ENCODE data around the gene CYP46A1. TPM values are rescaled to one million over a fixed set of nuclear protein-coding genes. Genes with fewer than 3 reads are reported as not detected.

The CYP46A1 gene
- total RNA-seq, 1 donor from 2014 or later, result 1.9 TPM

DNA sequence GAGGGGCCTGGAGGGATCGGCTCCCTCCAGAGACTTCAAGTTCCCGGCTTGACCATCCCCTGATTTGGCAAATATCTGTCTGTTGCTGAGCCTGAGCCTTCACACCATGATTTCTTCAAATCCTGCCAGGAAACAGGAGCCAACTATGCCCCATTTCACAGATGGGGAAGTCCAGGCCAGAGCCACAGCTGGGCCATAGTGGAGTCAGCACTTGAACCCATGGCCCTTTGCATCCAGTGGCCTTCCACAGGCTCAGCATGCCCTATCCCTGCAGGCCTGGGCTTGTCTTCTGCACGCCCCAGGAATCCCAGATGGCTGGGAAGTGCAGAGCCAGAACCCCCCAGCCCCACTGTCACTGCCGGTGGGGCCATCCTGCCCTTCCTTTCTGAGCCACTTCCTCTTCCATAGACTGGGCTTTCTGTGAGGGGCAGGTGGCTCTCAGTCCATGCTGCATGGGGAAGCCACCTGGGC is 44.9 kb downstream of the CYP46A1 start:
- Mint-ChIP-seq H3K4me1 (peaks cover 6% of the 10 kb centered on the region), H3K36me3 (no peaks in the 10 kb centered on the region), H3K27ac (no peak overlapping the region), H3K27me3 (ENCODE audit: low read depth) (peaks cover 15% of the 10 kb centered on the region), H3K9me3 (no peaks in the 10 kb centered on the region), H3K4me3 (no peak overlapping the region)
- no peak for DNase-seq (ENCODE audit: low spot score in 2 of 2, unreplicated experiment in 2 of 2)
- TF ChIP-seq, protein P1, sequence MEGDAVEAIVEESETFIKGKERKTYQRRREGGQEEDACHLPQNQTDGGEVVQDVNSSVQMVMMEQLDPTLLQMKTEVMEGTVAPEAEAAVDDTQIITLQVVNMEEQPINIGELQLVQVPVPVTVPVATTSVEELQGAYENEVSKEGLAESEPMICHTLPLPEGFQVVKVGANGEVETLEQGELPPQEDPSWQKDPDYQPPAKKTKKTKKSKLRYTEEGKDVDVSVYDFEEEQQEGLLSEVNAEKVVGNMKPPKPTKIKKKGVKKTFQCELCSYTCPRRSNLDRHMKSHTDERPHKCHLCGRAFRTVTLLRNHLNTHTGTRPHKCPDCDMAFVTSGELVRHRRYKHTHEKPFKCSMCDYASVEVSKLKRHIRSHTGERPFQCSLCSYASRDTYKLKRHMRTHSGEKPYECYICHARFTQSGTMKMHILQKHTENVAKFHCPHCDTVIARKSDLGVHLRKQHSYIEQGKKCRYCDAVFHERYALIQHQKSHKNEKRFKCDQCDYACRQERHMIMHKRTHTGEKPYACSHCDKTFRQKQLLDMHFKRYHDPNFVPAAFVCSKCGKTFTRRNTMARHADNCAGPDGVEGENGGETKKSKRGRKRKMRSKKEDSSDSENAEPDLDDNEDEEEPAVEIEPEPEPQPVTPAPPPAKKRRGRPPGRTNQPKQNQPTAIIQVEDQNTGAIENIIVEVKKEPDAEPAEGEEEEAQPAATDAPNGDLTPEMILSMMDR (IDR thresholded peaks at IDR 0.05; ENCODE audit: unreplicated experiment), result no peak

DNA sequence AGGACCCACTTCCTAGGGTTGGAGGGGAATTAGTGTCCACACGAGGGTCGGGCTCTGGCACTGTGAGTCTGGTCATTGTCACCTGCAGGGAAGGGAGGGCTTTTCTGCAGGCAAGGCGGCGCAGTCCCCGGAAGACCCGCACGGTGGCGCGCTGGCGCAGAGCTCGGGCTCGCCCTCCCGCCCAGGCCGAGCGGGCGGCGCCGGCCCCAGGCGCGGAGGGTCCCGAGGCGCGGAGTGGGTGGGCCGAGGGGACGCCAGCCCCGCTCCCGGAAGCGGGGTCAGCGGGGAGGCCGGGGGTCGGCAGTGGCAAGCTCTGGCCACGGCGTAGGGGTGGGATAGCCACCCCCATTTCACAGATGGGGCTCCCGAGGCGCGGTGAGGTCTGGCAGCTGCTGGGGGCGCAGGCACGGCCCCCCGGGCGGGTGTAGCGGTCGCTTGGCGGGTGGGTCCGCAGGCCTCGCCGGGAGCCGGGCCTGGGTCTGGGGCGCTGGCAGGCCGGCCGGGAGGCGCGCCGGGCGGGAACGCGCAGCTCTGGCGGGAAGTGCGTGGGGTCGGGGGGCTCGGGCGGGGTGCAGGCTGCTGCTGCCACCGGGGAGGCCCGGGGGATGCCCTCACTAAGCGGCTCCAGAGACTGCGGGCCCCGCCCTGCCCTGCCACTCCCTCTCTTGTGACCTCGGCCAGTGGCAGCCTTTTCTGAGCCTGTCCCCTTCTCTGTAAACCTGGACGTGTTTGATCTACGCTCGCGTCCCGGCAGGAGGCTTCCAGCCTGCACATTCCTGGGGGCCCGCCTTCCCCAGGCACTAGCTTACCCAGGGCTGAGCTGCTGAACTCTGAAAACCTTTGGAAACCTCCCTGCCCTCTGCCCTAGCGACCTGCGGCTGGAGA is 46.1 kb downstream of the CYP46A1 start:
- Mint-ChIP-seq H3K27me3 (ENCODE audit: low read depth) (peaks cover 12% of the 10 kb centered on the region), H3K27ac (no peak overlapping the region), H3K4me3 (peak overlapping the region; percentile 72), H3K36me3 (no peaks in the 10 kb centered on the region), H3K9me3 (no peaks in the 10 kb centered on the region), H3K4me1 (peaks cover 4% of the 10 kb centered on the region)
- DNase-seq (ENCODE audit: low spot score in 2 of 2, unreplicated experiment in 2 of 2), result peak; percentile 70 to 95
- TF ChIP-seq, protein P1 (IDR thresholded peaks at IDR 0.05; ENCODE audit: unreplicated experiment), result peak; percentile 87

DNA sequence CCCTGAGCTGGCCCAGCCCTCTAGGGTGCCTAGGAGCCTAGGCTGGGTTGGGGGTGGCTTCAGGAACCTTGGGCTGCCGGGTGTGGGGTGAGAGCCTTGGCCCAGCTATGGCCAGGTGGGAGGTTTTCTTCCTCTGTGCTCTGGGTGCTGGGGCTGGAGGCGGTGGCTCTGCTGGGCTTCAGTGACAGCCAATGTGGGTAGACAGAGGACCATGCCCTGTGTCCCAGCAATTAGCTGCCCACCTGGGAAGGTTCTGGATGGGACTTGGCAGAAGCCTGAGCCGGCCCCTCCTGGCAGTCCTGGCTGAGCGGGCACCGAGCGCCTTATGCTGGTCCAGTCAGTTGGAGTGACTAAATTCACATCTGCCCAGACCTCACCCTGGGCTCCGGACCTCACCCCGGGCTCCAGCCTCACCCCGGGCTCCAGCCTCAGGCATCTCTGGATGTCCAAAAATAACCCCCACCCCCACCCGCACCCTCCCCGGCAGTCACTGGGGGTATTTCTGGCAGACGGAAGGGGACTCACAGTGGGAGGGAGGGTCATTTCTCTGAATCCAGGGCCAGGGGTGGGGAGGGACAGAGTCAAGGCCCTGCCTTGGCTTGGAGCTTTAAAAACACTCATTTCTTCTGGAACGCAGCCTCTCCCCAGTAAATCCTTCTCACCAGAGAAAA is 46.9 kb downstream of the CYP46A1 start:
- no peak overlapping the region for H3K27ac Mint-ChIP-seq
- DNase-seq (ENCODE audit: low spot score in 2 of 2, unreplicated experiment in 2 of 2), result peak in 1 of 2 experiments; percentile 18
- TF ChIP-seq, protein P1 (IDR thresholded peaks at IDR 0.05; ENCODE audit: unreplicated experiment), result no peak
- H3K9me3 Mint-ChIP-seq, result no peaks in the 10 kb centered on the region
- H3K27me3 Mint-ChIP-seq (ENCODE audit: low read depth), result peaks cover 13% of the 10 kb centered on the region
- H3K4me1 Mint-ChIP-seq, result peaks cover 4% of the 10 kb centered on the region
- no peaks in the 10 kb centered on the region for H3K36me3 Mint-ChIP-seq
- H3K4me3 Mint-ChIP-seq, result peak overlapping the region; percentile 72

GRCh38 chr14:99731547-99732435 is 47.7 kb downstream of the CYP46A1 start:
- DNase-seq (ENCODE audit: low spot score in 2 of 2, unreplicated experiment in 2 of 2), result peak in 1 of 2 experiments; percentile 17
- H3K4me3 Mint-ChIP-seq, result peak overlapping the region; percentile 20

More at GRCh38 chr14:99731547-99732435, 47.7 kb downstream of the CYP46A1 start:
- Mint-ChIP-seq H3K27ac (no peak overlapping the region), H3K4me1 (peaks cover 6% of the 10 kb centered on the region), H3K36me3 (no peaks in the 10 kb centered on the region), H3K9me3 (no peaks in the 10 kb centered on the region), H3K27me3 (ENCODE audit: low read depth) (peaks cover 13% of the 10 kb centered on the region)
- TF ChIP-seq, protein P1 (IDR thresholded peaks at IDR 0.05; ENCODE audit: unreplicated experiment), result no peak
